GM19395 (cell line): ENCODE results near the gene MPZL1.
"Not testable (repeated sequence)": the region's sequence is repeated elsewhere in the genome, so short reads cannot be mapped to it uniquely, and the experiment has no call there.

ENCODE experiments used
- ATAC-seq: cut with Tn5 transposase; IDR thresholded peaks from one replicate; pipeline ENCODE4 v1.9.1; 2021; ENCODE audit warnings: mild to moderate bottlenecking, moderate library complexity; ENCODE audit not compliant: unreplicated experiment

Gene MPZL1

DNA sequence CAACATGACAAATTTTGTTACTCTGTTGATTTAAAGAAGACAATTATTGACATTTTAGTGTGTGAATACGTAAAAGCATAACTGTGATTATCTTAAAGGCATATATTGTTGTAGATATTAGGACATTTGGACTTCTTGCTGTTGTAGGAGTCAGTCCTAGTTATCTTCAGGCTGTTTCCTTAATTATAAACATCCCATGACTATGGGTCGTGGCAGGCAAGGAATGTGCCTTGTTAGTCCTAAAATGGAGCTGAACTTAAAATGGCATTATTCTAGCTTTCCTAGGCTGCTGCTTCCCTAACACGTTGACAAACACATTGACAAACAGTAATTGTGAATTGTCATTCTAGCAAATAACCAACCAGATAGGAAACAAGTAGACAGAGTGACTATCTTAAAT, 4.4 kb upstream of the MPZL1 start:
- ATAC-seq, result no peak

DNA sequence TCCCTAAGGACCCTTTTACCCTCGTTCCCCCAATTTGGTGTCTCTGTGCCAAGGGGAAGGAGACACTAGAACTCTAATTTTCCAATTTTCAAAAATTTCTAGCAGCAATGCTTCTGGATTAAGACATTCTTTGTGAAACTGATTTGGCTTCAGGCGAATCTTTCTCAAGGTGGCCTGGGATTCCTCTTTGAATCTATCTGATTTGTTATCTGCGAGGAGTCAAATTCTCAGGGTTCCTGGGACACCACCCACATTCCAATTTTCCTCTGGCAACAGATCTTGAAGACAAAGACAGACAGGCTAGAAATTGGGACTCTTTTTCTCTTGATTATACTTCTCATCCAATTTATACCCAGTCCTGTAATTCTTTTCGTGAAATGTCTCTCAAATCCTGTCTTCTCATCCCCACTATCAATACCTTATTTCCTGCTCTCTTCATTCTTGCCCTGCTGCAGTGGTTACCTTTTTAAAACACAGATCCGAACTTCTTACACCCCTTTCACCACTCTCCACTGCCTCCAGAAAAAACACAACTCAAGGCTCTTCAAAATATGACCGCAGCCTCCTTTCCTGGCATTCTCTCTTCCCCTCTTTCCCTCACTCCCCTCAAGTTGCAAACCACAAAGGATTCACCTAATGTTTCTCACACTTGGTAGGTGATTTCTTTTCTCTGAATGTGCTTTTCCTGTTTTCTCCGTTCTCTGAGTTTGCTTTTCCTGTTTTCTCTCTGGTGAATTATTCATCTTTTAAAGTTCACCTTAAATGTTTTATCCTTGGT, 2.7 kb upstream of the MPZL1 start:
- no peak for ATAC-seq

DNA sequence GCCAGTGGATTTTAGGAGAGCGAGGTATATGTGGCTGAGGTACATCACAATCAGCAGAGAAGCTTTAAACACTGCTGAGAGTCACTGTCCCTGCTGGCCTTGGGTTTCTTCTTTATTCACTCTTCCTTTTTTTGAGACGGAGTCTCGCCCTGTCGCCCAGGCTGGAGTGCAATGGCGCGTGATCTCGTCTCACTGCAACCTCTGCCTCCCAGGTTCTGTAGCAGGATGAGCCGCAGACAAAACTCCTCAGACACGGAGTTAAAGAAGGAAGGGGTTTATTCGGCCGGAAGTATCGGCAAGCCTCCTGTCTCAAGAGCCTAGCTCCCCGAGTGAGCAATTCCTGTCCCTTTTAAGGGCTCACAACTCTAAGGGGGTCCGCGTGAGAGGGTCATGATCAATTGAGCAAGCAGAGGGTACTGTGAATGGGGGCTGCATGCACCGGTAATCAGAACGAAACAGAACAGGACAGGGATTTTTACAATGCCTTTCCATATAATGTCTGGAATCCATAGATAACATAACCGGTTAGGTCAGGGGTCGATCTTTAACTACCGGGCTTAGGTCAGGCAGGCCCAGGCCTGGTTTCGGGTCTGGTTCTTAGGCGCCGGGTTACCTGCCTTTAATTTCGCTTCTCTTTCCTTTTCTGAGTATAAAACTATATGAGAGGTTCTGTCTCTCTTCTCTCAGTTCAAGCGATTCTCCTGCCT, 1.9 kb upstream of the MPZL1 start:
- ATAC-seq, result not testable (repeated sequence)

DNA sequence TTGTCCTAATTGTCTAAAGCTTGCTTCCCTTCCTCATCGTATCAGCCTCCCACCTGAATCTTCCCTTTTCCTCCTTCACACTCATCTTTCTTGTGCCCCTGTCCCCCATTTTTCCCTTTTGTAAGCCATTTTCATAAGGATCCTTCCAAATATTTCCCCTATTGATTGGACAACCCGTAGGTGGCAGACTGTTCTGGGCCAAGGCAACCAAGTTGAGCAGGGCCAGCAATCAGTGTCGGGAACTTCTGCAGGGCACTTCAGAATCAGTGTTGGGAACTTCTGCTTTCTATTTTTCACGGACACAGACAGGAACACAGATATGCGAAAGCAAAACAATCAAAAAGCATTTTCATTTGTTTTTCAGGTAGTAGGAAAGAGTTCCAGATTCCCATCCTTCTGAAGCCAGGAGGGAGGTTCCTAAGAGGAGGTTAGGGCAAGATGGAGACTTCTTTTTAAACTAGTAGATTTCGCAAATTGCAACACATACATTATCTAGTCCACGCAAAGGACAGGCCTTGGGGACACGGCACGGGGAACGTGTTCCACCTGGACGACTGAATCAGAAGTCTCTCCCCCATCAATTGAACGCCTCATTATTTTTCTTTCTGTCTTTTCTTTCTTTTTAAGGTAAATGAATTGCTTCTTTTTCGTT, 691 bp upstream of the MPZL1 start:
- no peak for ATAC-seq

DNA sequence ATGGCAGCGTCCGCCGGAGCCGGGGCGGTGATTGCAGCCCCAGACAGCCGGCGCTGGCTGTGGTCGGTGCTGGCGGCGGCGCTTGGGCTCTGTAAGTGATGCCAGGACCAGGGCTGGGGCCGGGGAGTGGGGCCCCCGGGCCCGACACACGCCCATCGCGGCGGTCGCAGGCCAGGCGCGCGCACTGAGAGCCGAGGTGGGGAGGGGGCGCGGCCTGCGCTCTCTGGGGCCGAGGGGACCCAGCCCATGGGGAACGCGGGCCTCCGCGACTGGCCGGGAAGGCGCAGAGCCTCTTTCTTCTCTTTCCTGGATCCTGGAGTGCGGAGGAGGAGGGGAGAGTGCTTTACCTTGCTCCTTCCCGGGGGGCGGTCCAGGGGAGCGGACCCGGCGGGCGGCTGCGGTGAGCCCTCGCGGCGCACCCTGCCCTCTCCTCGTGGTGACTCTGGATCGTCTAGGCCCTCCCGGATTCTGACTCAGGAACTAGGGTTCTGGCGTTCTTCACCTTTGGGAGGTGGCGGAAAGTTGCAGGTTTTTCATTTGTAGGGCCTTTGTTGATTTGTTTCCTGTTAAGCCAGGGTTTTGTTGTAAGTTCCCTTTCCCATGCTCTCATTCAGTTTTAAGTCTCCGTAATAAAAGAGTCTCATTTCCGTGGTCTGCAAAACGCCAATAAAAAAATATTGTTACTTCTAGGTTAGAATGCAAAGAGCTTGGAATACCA, 529 bp downstream of the MPZL1 start:
- ATAC-seq, result peak; percentile 35

DNA sequence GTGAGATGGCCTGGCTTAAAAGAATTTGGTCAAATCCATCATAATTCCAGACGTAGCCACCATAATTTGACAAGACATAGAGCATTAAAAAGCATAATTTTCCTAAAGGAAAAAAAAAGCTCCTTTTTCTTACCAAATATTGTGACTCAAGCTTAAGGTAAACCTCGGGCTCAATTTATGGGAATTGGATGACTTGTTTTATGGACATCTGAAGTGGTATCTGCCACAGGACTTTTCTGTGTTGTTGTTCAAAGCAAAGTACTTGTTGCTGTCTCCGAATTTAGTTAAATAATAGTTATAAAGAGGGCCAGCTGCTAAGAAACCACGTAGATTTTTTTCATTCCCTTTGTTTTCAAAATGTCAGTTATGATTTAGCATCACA, 1.1 kb downstream of the MPZL1 start:
- ATAC-seq, result no peak

DNA sequence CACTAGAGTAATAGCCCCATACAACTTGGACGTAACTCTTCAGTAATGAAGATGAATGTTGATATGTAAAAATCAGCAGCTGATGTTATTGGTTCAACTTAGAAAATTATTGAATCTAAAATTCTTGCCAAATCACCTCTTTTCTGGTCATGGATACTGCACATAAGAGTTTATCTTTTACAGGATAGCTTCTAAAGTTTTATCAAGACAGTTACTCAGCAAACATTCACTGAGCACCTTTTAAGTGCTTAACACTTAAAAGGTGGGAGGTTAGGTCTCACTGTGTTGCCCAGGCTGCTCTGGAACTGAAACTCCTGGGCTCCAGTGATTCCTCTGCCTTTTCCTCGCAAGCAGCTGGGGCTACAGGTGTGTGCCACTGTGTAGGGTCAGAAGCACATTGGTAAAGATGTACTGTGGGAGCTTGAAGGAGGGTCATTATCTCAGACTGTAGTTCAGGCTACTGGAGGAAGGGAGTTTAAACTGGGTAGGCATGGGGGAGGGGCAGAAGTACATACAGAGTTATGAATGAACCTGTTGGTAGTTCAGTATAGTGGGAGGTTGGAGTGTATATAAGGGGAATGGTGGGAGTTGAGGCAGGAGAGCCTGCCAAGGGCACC, 2.0 kb downstream of the MPZL1 start:
- no peak for ATAC-seq

DNA sequence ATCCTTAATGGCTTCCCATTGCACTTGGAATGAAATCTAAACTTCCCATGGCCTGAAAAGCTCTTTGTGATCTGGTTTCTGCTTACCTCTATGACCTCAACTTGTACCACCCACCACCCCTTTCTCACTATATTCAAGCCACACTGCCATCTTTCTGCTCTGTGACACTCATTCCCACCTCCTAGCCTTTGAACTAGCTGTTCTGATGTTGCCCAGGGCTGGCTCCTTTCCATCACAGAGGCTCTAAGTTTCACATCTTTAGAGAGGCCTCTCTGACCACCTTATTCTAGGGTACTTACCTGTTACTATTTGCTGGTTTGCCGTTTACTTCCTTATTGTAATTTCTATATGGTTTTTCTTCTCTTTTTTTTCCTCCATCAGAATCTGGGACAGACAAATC, 4.2 kb downstream of the MPZL1 start:
- ATAC-seq, result no peak

DNA sequence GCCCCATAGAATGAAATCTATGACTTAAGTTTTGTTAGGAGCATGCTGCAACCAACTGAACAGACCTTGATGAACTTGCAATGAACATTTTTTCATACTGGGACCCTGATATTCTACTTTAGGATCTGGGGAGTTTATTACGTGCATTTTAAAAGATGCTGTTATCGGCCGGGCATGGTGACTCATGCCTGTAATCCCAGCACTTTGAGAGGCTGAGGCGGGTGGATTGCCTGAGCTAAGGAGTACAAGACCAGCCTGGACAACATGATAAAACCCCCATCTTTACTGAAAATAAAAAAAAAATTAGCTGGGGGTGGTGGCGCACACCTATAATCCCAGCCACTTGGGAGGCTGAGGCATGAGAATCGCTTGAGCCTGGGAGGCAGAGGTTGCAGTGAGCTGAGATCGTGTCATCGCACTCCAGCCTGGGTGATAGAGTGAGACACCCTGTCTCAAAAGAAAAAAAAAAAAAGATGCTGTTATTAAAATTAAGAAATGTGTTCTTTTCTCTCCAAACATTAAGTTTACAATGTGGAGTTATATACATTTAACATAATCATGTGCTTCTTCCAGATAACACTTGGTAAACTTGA, 7.1 kb downstream of the MPZL1 start:
- ATAC-seq, result no peak

DNA sequence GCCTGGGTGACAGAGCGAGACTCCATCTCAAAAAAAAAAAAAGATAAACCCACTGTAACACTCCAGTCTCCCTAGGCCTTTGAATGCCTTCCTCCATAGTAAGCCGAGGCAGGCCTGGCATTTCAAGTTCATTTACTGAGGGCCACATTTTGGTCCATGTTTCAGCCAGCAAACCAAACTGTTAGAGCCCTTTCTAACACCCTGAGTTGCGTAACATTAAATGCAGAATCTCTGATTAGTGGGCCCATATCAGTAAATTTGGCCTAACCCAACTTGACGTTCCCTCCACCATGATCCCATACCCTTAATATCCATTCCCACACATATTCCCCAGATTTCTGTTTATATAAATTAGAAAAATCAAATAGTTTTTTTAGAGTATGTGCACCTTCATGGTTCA, 12.4 kb downstream of the MPZL1 start:
- no peak for ATAC-seq

DNA sequence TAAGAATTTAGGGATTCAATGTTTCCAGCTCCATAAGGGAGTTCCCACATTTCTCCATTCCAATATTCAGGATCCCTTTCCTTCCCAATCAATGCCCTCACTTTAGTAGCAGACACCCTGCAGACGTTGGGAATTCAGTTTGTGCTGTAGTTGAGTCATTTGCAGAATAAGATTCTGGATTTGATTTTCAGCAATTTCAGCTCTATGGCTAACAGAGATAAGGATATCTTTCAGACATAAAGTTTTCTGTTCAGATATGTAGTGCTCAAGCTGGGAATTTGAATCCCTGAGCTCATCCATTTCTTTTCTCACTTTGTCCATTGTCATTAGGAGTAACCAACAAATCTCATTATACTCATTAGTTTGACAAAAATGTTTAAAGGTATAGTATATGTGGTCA, 13.1 kb downstream of the MPZL1 start:
- ATAC-seq, result no peak

DNA sequence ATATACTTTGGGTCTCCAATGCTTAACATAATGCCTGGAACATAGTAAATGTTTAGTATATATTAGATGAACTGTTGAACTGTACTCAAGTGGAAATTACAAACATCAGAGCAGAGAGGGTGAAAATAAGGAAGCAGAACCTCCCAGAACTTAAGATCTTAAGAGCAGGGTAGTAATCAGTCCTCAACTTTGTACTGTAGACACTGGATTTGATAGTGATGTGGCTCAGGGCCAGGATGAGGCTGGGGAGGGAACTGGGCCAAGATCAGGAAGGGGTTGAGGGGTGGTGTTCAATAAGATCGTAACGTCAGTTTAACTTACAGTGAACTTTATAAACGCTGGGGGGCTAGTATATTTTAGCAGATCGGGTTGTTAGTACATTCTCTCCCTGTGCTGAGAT, 15.4 kb downstream of the MPZL1 start:
- no peak for ATAC-seq

DNA sequence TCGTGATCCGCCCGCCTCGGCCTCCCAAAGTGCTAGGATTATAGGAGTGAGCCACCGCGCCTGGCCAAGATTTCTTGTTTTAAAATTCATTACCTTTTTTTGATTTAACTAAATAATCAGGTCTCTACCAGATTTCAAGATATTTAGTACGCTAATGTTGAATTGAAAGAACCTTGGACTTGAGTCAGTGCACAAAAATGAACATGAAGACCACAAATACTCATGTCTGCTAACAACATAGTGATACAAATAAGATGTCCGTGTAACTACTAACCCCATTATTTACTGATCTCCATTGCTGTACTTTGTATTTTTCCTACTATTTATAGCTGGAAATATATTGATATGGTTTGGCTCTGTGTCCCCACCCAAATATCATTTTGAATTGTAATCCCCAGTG, 16.4 kb downstream of the MPZL1 start:
- ATAC-seq, result no peak

DNA sequence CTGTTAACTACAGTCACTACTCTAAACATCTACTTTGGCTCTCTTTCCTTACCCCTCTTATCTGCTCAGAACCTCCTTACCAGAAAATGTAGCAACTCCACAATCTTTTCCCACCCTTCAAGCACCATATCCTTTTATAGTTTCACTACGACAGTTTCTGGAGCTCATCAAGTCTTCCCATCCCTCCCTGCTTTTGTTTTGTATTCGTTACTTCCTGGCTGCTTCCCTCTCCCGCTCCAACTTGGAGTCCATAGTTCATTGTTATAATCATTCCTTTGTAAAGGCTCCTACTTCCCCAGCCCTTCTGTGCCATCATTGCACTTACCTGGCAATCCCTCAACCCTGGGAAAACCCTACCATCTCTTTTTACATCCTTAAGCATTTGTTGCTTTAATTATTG, 18.0 kb downstream of the MPZL1 start:
- ATAC-seq, result no peak

DNA sequence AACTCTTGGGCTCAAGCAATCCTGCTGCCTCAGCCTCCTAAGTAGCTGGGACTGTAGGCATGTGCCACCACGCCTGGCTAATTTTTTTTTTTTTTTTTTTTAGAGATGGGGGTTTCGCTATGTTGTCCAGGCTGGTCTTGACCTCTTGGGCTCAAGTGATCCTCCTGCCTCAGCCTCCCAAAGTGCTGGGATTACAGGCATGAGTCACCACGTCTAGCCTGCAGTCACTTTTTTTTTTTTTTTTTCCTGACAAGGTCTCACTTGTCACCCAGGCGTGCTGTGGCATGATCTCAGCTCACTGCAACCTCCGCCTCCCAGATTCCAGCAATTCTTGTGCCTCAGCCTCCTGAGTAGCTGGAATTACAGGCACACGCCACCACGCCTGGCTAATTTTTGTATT, 19.3 kb downstream of the MPZL1 start:
- ATAC-seq, result not testable (repeated sequence)

DNA sequence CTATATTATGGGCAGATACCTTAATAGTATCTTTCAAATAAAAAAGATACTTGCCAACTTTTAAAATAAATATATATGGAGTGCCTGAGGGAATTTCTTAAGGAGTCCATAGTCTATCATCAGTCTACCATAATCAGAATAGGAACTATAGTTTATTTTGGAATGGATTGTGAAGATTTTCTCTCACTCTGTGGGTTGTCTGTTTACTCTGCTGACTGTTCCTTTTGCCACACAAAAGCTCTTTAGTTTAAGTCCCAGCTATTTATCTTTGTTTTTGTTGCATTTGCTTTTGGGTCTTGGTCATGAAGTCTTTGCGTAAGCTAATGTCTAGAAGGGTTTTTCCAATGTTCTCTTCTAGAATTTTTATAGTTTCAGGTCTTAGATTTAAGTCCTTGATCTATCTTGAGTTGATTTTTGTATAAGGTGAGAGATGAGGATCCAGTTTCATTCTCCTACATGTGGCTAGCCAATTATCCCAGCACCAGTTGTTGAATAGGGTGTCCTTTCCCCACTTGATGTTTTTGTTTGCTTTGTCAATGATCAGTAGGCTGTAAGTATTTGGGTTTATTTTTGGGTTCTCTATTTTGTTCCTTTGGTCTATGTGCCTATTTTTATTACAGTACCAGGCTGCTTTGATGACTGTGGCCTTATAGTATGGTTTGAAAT, 20.7 kb downstream of the MPZL1 start:
- not testable (repeated sequence) for ATAC-seq

DNA sequence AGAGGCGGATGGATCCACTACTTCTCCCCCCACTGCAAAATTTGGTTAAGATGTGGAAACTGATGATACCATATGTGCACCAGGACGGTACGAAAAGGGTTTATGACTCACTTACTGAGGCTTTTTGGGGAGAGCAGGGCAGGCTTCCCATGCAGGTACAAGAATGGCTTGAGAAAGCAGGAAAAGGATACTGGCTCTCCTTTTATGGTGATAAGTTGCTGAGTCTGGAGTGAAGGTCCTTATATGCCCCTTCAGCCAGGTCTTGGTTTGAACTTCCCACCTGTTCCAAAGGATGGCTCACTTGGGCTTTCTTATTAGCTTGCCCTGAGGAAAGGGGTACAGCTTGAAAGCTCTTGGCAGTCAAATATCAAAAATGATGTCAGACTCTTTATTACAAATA, 23.1 kb downstream of the MPZL1 start:
- no peak for ATAC-seq

DNA sequence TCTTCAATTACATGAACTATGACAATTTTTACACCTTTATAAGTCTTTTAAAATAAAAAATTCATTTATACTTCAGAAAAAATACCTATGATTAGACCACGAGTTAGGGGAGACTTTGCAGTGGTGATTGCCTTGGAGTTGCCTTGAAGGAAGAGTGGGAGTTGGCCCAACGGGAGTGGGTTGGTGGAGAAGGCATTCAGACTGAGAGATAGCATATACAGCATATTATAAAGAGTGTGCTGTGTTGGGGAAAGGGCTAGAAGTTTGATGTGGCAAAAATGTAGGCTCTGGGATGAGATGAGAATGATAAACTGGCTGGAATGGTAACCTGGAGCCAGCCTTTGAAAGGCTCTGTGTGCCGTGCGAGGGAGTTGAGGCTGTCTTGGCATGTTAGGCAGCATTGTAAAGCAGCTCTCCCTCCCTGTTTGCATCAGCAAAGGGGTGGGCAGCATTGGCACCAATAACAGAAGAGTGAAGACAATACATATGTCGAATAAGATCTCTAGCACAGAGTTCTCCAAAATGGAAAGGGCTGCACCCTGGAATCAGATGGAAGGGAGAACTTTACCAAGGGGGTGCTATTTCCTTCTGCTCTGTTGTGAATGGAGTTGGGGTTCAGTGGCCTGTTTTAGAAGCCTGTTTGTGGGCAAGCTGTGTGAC, 24.4 kb downstream of the MPZL1 start:
- ATAC-seq, result no peak

DNA sequence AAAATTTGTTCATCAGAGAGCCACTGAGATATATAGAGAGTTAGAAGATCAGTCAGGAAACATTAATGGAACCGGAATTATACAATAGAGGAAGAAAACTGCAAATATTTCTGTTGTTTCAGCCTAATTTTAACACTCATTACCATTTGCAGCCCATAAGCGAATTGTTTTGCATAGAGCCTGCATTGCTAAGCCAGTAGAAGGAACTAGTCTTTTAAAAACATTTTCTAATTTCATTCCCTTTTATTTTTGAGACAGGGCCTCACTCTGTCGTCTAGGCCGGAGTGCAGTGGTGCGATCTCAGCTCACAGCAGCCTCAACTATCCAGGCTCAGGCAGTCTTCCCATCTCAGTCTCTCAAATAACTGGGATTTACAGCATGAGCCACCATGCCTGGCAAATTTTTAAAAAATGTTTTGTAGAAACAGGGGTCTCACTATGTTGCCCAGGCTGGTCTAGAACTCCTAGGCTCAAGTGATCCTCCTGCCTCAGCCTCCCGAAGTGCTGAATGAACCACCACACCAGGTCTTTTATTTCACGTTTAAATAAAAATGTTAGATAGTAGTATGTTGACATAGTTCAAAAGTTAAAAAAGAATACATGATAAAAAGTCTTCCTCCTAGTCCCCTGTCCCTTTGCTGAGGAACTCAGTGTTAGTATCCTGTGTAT, 25.3 kb downstream of the MPZL1 start:
- ATAC-seq, result no peak
